Measurements from ENCODE around the gene LYRM9.

The LYRM9 gene

DNA sequence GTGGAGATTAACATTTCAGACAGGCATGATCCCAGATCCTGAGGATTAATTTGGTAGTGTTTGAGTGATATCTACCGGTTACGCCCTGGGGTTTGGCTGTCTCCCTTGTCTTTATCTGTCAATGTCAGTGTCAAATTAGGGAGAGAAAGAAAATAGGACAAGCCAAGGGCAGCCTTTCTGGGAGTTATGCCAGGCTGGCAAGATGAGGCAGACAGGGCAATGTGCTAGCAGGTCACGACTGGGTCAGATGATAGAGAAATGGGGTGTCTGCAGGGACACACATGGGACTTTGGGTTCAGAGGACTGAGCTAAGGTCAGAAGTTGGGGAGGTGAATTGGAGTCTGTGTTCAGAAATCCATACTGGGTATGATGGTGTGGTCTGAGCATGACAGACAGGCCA lies 27.4 kb upstream of the LYRM9 start:
- TF ChIP-seq, protein P1, sequence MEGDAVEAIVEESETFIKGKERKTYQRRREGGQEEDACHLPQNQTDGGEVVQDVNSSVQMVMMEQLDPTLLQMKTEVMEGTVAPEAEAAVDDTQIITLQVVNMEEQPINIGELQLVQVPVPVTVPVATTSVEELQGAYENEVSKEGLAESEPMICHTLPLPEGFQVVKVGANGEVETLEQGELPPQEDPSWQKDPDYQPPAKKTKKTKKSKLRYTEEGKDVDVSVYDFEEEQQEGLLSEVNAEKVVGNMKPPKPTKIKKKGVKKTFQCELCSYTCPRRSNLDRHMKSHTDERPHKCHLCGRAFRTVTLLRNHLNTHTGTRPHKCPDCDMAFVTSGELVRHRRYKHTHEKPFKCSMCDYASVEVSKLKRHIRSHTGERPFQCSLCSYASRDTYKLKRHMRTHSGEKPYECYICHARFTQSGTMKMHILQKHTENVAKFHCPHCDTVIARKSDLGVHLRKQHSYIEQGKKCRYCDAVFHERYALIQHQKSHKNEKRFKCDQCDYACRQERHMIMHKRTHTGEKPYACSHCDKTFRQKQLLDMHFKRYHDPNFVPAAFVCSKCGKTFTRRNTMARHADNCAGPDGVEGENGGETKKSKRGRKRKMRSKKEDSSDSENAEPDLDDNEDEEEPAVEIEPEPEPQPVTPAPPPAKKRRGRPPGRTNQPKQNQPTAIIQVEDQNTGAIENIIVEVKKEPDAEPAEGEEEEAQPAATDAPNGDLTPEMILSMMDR (IDR thresholded peaks at IDR 0.05), result no peak
- Histone ChIP-seq H3K27ac (no peak overlapping the region), H3K36me3 (no peaks in the 10 kb centered on the region)

DNA sequence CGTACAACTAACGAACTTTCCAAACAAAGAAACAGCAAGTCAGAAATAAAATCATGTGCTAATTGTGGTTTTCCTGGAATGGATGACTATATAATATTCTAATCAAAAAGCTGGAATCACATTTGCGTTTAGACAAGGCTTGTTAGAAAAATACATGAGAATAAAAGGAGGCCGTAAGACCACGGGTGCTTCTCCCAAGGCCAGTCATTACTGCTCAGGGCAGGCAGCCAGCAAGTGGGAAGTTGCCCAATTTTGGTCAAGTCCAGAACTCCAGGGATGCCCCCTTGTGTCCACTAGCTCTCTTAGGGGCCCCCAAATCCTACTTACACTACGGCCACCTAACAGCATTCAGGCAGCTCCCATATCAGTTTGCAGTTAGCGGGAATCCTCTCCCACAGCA lies 25.9 kb upstream of the LYRM9 start:
- H3K9me3 ChIP-seq, result no peaks in the 10 kb centered on the region
- H3K36me3 ChIP-seq, result no peaks in the 10 kb centered on the region
- no peak overlapping the region for H3K27ac ChIP-seq

More for the DNA sequence above, 27.4 kb upstream of the LYRM9 start:
- H3K27me3 ChIP-seq, result no peaks in the 10 kb centered on the region
- H3K9me3 ChIP-seq, result no peaks in the 10 kb centered on the region
- no peak overlapping the region for H3K4me3 ChIP-seq (ENCODE audit: low read depth in 1 of 2, low read length in 1 of 2)
- no peaks in the 10 kb centered on the region for H3K4me1 ChIP-seq (ENCODE audit: control insufficient read depth in 1 of 2, insufficient read depth in 1 of 2, low read depth in 1 of 2, low read length in 1 of 2)

DNA sequence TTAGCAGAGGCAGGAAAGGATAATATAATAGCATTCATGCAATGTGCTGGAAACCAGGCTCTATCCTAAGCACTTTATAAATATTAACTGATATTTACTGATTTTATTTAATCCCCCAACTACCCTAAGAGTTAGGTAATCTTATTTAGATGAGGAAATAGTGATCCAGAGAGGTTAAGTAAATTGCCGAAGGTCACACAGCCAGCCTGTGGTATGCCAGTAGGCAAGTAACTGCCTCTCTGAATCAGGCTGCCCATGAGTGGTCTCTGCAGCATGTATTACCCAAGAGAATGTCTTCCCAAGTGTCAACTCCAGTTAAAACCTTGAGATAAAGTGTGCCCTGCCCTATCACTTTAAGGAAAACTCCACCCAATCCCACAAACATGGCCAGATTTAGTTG lies 25.3 kb upstream of the LYRM9 start:
- Histone ChIP-seq H3K27me3 (no peaks in the 10 kb centered on the region), H3K27ac (no peak overlapping the region), H3K4me1 (ENCODE audit: control insufficient read depth in 1 of 2, insufficient read depth in 1 of 2, low read depth in 1 of 2, low read length in 1 of 2) (no peaks in the 10 kb centered on the region), H3K36me3 (no peaks in the 10 kb centered on the region), H3K9me3 (no peaks in the 10 kb centered on the region), H3K4me3 (ENCODE audit: low read depth in 1 of 2, low read length in 1 of 2) (no peak overlapping the region)
- TF ChIP-seq, protein P1 (IDR thresholded peaks at IDR 0.05), result no peak

More for the DNA sequence above, 25.9 kb upstream of the LYRM9 start:
- TF ChIP-seq, protein P1 (IDR thresholded peaks at IDR 0.05), result no peak
- no peaks in the 10 kb centered on the region for H3K27me3 ChIP-seq
- H3K4me3 ChIP-seq (ENCODE audit: low read depth in 1 of 2, low read length in 1 of 2), result no peak overlapping the region
- H3K4me1 ChIP-seq (ENCODE audit: control insufficient read depth in 1 of 2, insufficient read depth in 1 of 2, low read depth in 1 of 2, low read length in 1 of 2), result no peaks in the 10 kb centered on the region

DNA sequence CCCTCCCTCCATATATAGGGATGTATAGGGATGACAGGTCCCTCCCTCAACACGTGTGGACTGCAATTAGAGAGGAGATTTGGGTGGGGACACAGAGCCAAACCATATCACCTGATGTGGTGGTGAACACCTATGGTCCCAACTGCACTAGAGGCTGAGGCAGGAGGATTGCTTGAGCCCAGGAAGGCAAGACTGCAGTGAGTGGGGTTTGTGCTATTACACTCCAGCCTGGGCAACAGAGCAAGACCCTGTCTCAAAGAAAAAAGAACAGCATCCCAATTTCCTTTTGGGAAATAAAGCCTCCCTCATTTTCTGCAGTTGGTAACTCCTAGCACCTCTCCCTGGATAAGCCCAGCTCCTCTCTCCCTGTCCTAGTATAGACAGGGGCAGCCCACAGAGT lies 23.8 kb upstream of the LYRM9 start:
- no peaks in the 10 kb centered on the region for H3K4me1 ChIP-seq (ENCODE audit: control insufficient read depth in 1 of 2, insufficient read depth in 1 of 2, low read depth in 1 of 2, low read length in 1 of 2)
- H3K36me3 ChIP-seq, result no peaks in the 10 kb centered on the region
- no peaks in the 10 kb centered on the region for H3K9me3 ChIP-seq
- H3K27ac ChIP-seq, result no peak overlapping the region
- H3K4me3 ChIP-seq (ENCODE audit: low read depth in 1 of 2, low read length in 1 of 2), result no peak overlapping the region
- H3K27me3 ChIP-seq, result no peaks in the 10 kb centered on the region
- TF ChIP-seq, protein P1 (IDR thresholded peaks at IDR 0.05), result no peak

- TF ChIP-seq, protein P1 (IDR thresholded peaks at IDR 0.05), result no peak
- H3K4me3 ChIP-seq (ENCODE audit: low read depth in 1 of 2, low read length in 1 of 2), result no peak overlapping the region
- no peaks in the 10 kb centered on the region for H3K27me3 ChIP-seq
- H3K4me1 ChIP-seq (ENCODE audit: control insufficient read depth in 1 of 2, insufficient read depth in 1 of 2, low read depth in 1 of 2, low read length in 1 of 2), result no peaks in the 10 kb centered on the region
- no peaks in the 10 kb centered on the region for H3K36me3 ChIP-seq
- H3K27ac ChIP-seq, result no peak overlapping the region
- H3K9me3 ChIP-seq, result no peaks in the 10 kb centered on the region
Observed at GRCh38 chr17:27915709-27916108, 22.5 kb upstream of the LYRM9 start.

GRCh38 chr17:27914382-27914781 lies 21.2 kb upstream of the LYRM9 start:
- H3K36me3 ChIP-seq, result no peaks in the 10 kb centered on the region
- no peaks in the 10 kb centered on the region for H3K9me3 ChIP-seq
- TF ChIP-seq, protein P1 (IDR thresholded peaks at IDR 0.05), result no peak
- H3K27me3 ChIP-seq, result no peaks in the 10 kb centered on the region
- no peak overlapping the region for H3K4me3 ChIP-seq (ENCODE audit: low read depth in 1 of 2, low read length in 1 of 2)
- no peak overlapping the region for H3K27ac ChIP-seq
- no peaks in the 10 kb centered on the region for H3K4me1 ChIP-seq (ENCODE audit: control insufficient read depth in 1 of 2, insufficient read depth in 1 of 2, low read depth in 1 of 2, low read length in 1 of 2)
